ENCODE results near the gene RASGRP4.

The RASGRP4 gene

DNA sequence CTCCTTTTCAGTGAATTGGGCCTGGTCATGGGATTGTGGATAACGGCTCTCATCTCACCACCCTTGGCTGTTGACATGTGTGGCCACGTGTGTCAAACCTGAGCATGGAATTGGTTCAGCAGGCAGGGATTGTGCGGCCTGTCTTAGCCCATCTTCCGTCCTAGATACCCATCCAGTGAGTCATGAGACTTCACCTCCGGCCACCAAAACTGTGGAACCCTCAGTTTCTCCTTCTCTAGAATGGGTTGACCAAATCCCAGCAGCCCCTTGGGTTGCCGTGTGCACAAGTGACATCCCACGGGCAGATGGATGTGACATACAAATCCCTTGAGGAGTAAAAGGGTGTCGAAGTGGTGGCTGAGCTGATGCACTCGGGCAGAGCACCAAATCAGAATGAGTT is 44.9 kb downstream of the RASGRP4 start:
- POLR2A ChIA-PET = interaction anchor here (0.8 to 1.4 kb wide), 3 partner anchors 13 to 22 kb away, joined by 3 read pairs; partner anchors contain the start of gene FAM98C
- no peaks in the 10 kb centered on the region for H3K9me3 ChIP-seq (ENCODE audit: control insufficient read depth, insufficient read depth, low read depth, low read length)
- no peak overlapping the region for H3K4me3 ChIP-seq (ENCODE audit: low read depth, low read length)
- no peak overlapping the region for H3K27ac ChIP-seq (ENCODE audit: extremely low read depth, low read depth, low read length)
- peaks cover 82 to 87% of the 10 kb centered on the region in 2 experiments for H3K36me3 ChIP-seq (ENCODE audit: control insufficient read depth in 2 of 2, insufficient read depth in 1 of 2, low read length in 2 of 2)
- peaks cover 5% of the 10 kb centered on the region for H3K4me1 ChIP-seq (ENCODE audit: control insufficient read depth, insufficient read depth, low read length)
- CTCF ChIA-PET = interaction anchor here (0.6 kb wide), 2 partner anchors 50 to 98 kb away, joined by 3 to 4 read pairs; no protein-coding TSS in a partner anchor
- no peak for TF ChIP-seq ZNF350 (tag by site-specific recombination; IDR thresholded peaks at IDR 0.05)
- no peak for TF ChIP-seq ZNF660 (tag by site-specific recombination; IDR thresholded peaks at IDR 0.05)
- no peak for TF ChIP-seq ZBTB7A (tag by site-specific recombination; IDR thresholded peaks at IDR 0.05; ENCODE audit: low read depth)

DNA sequence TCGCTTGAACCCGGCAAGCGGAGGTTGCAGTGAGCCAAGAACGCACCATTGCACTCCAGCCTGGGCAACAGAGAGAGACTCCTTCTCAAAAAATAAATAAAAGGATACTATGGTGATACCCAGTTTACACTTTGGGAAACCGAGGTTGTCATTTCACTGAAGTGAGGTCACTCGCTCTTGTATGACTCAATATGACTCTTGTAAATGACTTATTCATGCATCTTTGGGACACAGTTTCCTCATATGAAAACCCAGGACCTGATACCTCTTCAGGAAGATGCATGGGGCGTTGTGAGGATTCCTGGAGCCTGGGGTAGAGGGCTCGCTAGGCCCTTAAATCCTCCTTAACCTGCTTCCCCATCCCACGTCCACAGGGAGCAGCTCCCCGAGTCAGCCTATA is 47.2 kb downstream of the RASGRP4 start:
- POLR2A ChIA-PET = interaction anchor here (2.6 kb wide), 1 partner anchor 9 kb away, joined by 31 read pairs; the partner anchor contains the start of gene GGN

DNA sequence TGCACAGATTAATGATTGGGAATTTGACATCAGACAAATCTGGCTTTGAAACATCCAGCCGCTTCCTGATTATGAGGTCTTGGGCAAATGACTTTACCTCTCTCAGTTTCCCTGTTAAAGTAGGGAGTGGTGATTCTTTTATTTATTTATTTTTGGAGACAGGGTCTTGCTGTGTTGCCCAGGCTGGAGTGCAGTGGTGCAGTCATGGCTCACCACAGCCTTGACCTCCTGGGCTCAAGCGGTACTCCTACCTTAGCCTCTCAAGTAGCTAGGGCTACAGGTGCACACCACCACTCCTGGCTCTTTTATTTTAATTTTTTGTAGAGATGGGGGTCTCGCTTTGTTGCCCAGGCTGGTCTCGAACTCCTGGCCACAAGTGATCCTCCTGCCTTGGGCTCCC is 49.0 kb downstream of the RASGRP4 start:
- no peak for TF ChIP-seq ZNF529 (tag by site-specific recombination; IDR thresholded peaks at IDR 0.05; ENCODE audit: insufficient replicate concordance)
- TF ChIP-seq, protein P1, sequence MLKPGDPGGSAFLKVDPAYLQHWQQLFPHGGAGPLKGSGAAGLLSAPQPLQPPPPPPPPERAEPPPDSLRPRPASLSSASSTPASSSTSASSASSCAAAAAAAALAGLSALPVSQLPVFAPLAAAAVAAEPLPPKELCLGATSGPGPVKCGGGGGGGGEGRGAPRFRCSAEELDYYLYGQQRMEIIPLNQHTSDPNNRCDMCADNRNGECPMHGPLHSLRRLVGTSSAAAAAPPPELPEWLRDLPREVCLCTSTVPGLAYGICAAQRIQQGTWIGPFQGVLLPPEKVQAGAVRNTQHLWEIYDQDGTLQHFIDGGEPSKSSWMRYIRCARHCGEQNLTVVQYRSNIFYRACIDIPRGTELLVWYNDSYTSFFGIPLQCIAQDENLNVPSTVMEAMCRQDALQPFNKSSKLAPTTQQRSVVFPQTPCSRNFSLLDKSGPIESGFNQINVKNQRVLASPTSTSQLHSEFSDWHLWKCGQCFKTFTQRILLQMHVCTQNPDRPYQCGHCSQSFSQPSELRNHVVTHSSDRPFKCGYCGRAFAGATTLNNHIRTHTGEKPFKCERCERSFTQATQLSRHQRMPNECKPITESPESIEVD (tag by site-specific recombination; IDR thresholded peaks at IDR 0.05) = no peak
- TF ChIP-seq ZNF843 (tag by site-specific recombination; IDR thresholded peaks at IDR 0.05) = no peak
- peak; percentile 40; the same call in 1 of the 2 replicates for TF ChIP-seq SCRT2 (tag by site-specific recombination; IDR thresholded peaks at IDR 0.05)
- TF ChIP-seq, protein P2, sequence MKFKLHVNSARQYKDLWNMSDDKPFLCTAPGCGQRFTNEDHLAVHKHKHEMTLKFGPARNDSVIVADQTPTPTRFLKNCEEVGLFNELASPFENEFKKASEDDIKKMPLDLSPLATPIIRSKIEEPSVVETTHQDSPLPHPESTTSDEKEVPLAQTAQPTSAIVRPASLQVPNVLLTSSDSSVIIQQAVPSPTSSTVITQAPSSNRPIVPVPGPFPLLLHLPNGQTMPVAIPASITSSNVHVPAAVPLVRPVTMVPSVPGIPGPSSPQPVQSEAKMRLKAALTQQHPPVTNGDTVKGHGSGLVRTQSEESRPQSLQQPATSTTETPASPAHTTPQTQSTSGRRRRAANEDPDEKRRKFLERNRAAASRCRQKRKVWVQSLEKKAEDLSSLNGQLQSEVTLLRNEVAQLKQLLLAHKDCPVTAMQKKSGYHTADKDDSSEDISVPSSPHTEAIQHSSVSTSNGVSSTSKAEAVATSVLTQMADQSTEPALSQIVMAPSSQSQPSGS (tag by site-specific recombination; IDR thresholded peaks at IDR 0.05; ENCODE audit: low read depth) = no peak
- TF ChIP-seq ZNF121 (tag by site-specific recombination; IDR thresholded peaks at IDR 0.05) = peak; percentile 98
- Histone ChIP-seq H3K4me1 (ENCODE audit: control insufficient read depth, insufficient read depth, low read length) (peaks cover 20% of the 10 kb centered on the region), H3K4me3 (ENCODE audit: low read depth, low read length) (no peak overlapping the region), H3K27ac (ENCODE audit: extremely low read depth, low read depth, low read length) (no peak overlapping the region), H3K36me3 (ENCODE audit: control insufficient read depth in 2 of 2, insufficient read depth in 1 of 2, low read length in 2 of 2) (peaks cover 53 to 62% of the 10 kb centered on the region in 2 experiments), H3K9me3 (ENCODE audit: control insufficient read depth, insufficient read depth, low read depth, low read length) (no peaks in the 10 kb centered on the region)
- ChIA-PET POLR2A (interaction anchor here (1.2 to 3.7 kb wide), 2 partner anchors 11 to 12 kb away, joined by 3 to 223 read pairs; partner anchors contain the start of genes GGN and SPRED3), CTCF (interaction anchor here (0.8 to 4.0 kb wide), 2 partner anchors 10 to 26 kb away, joined by 4 to 37 read pairs; partner anchors contain the start of gene FAM98C)

More for the DNA sequence above, 47.2 kb downstream of the RASGRP4 start:
- Histone ChIP-seq H3K4me3 (ENCODE audit: low read depth, low read length) (no peak overlapping the region), H3K36me3 (ENCODE audit: control insufficient read depth in 2 of 2, insufficient read depth in 1 of 2, low read length in 2 of 2) (peaks cover 71 to 79% of the 10 kb centered on the region in 2 experiments), H3K9me3 (ENCODE audit: control insufficient read depth, insufficient read depth, low read depth, low read length) (no peaks in the 10 kb centered on the region), H3K4me1 (ENCODE audit: control insufficient read depth, insufficient read depth, low read length) (peaks cover 17% of the 10 kb centered on the region), H3K27ac (ENCODE audit: extremely low read depth, low read depth, low read length) (no peak overlapping the region)
- TF ChIP-seq ZNF544 (tag by site-specific recombination; IDR thresholded peaks at IDR 0.05) = no peak
- TF ChIP-seq, protein P3, sequence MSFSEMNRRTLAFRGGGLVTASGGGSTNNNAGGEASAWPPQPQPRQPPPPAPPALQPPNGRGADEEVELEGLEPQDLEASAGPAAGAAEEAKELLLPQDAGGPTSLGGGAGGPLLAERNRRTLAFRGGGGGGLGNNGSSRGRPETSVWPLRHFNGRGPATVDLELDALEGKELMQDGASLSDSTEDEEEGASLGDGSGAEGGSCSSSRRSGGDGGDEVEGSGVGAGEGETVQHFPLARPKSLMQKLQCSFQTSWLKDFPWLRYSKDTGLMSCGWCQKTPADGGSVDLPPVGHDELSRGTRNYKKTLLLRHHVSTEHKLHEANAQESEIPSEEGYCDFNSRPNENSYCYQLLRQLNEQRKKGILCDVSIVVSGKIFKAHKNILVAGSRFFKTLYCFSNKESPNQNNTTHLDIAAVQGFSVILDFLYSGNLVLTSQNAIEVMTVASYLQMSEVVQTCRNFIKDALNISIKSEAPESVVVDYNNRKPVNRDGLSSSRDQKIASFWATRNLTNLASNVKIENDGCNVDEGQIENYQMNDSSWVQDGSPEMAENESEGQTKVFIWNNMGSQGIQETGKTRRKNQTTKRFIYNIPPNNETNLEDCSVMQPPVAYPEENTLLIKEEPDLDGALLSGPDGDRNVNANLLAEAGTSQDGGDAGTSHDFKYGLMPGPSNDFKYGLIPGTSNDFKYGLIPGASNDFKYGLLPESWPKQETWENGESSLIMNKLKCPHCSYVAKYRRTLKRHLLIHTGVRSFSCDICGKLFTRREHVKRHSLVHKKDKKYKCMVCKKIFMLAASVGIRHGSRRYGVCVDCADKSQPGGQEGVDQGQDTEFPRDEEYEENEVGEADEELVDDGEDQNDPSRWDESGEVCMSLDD (tag by site-specific recombination; IDR thresholded peaks at IDR 0.05) = no peak
- TF ChIP-seq, protein P4, sequence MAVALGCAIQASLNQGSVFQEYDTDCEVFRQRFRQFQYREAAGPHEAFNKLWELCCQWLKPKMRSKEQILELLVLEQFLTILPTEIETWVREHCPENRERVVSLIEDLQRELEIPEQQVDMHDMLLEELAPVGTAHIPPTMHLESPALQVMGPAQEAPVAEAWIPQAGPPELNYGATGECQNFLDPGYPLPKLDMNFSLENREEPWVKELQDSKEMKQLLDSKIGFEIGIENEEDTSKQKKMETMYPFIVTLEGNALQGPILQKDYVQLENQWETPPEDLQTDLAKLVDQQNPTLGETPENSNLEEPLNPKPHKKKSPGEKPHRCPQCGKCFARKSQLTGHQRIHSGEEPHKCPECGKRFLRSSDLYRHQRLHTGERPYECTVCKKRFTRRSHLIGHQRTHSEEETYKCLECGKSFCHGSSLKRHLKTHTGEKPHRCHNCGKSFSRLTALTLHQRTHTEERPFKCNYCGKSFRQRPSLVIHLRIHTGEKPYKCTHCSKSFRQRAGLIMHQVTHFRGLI (tag by site-specific recombination; IDR thresholded peaks at IDR 0.05) = no peak
- TF ChIP-seq ZNF324 (tag by site-specific recombination; IDR thresholded peaks at IDR 0.05) = no peak
- TF ChIP-seq ZNF121 (tag by site-specific recombination; IDR thresholded peaks at IDR 0.05) = no peak
- TF ChIP-seq, protein P5, sequence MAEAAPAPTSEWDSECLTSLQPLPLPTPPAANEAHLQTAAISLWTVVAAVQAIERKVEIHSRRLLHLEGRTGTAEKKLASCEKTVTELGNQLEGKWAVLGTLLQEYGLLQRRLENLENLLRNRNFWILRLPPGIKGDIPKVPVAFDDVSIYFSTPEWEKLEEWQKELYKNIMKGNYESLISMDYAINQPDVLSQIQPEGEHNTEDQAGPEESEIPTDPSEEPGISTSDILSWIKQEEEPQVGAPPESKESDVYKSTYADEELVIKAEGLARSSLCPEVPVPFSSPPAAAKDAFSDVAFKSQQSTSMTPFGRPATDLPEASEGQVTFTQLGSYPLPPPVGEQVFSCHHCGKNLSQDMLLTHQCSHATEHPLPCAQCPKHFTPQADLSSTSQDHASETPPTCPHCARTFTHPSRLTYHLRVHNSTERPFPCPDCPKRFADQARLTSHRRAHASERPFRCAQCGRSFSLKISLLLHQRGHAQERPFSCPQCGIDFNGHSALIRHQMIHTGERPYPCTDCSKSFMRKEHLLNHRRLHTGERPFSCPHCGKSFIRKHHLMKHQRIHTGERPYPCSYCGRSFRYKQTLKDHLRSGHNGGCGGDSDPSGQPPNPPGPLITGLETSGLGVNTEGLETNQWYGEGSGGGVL (tag by site-specific recombination; IDR thresholded peaks at IDR 0.05) = no peak
- no peak for TF ChIP-seq ZNF791 (tag by site-specific recombination; IDR thresholded peaks at IDR 0.05)
- no peak for TF ChIP-seq ZNF701 (tag by site-specific recombination; IDR thresholded peaks at IDR 0.05)
- no peak for TF ChIP-seq ZNF621 (tag by site-specific recombination; IDR thresholded peaks at IDR 0.05)
- no peak for TF ChIP-seq ZNF843 (tag by site-specific recombination; IDR thresholded peaks at IDR 0.05)
- TF ChIP-seq, protein P6, sequence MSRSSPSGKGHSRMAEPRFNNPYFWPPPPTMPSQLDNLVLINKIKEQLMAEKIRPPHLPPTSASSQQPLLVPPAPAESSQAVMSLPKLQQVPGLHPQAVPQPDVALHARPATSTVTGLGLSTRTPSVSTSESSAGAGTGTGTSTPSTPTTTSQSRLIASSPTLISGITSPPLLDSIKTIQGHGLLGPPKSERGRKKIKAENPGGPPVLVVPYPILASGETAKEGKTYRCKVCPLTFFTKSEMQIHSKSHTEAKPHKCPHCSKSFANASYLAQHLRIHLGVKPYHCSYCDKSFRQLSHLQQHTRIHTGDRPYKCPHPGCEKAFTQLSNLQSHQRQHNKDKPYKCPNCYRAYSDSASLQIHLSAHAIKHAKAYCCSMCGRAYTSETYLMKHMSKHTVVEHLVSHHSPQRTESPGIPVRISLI (tag by site-specific recombination; IDR thresholded peaks at IDR 0.05) = no peak
- CTCF ChIA-PET = interaction anchor here (1.4 kb wide), 1 partner anchor 134 kb away, joined by 4 read pairs; no protein-coding TSS in a partner anchor
